GM19324 (cell line): ENCODE data around the gene DENND1C.
"Not testable (repeated sequence)": the region's sequence is repeated elsewhere in the genome, so short reads cannot be mapped to it uniquely, and the experiment has no call there.

Experiments used
- ATAC-seq: cut with Tn5 transposase; IDR thresholded peaks from one replicate; pipeline ENCODE4 v1.9.1; 2021; ENCODE audit warnings: mild to moderate bottlenecking, moderate library complexity; ENCODE audit not compliant: unreplicated experiment, low FRiP score

Gene DENND1C

DNA sequence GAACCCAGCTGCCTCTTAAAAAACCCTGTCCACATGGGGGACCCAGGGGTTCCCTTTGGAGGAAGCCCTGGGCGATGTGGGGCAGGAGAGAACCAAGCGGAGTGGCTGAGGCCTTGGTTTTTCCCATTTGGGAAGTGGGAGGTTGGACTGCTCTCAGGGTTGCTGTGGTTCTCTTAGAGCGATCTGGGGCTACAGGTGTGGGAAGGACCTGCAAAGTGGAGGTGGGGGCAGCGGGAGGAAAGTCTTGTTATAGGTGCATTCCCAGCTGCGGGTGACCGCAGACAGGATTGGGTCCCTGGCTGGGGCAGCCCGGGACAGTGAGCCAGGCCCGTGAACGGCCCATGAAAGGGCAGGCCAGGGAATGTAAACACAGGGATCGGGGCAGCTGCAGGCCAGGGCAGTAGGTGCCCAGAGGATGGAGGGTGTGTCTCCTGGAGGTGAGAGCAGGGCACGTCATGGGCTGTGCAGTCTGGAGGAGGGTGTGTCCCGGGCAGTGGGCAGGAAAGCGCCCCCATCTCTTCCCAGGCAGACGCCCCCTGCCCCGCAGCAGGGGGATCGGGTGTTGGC, 22.8 kb downstream of the DENND1C start:
- ATAC-seq: no peak

DNA sequence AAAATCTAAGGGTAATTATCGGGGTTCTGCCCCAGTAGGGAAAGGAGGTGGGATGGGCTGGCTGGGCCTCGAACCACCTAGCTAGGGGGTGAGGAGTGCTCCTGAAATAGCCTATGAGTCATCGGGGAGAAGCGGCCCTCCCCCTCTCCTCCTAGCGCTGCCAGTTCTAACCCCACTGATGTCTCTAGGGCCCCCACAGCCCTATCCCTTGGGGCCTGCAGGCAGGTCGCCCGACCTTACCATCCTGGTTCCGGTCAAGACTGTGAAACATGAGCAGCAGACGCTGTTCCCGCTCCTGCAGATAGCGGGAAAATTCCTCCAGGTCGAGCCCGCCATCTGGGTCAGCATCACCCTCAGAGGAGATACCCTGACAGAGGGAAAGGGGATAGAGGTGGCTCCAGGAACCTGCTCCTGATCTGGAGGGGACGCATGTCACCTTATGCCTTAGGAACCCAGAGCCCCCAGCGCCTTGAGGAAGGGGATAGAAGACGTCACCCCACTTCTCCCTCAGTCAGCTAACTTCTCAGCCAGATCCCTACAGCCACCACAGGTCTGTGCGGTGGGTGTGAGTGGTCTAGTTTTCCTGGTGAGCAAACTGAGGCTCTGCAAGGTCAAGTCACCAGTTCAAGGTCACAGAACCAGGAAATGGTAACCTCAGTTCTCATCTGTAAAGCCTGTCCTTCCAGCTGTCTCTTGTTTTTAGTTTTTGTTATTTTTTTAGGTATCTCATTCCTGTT, 23.5 kb downstream of the DENND1C start:
- ATAC-seq: no peak

DNA sequence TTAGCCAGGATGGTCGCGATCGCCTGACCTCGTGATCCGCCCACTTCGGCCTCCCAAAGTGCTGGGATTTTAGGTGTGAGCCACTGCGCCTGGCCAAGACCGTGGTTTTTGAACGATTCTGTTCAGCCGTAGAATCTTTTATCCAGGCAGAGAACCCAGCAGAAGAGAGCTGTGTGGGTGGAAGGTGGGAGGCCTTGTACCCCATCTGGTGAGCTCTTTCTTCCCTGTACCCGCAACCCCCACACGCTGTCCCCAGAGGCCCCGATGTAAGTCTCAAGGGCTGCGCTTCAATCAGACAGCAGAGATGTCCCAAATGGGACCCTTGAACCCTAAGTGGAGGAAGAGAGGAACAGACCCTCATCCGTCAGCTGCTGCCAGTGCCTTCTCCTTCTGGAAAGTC, 25.7 kb downstream of the DENND1C start:
- no peak for ATAC-seq

DNA sequence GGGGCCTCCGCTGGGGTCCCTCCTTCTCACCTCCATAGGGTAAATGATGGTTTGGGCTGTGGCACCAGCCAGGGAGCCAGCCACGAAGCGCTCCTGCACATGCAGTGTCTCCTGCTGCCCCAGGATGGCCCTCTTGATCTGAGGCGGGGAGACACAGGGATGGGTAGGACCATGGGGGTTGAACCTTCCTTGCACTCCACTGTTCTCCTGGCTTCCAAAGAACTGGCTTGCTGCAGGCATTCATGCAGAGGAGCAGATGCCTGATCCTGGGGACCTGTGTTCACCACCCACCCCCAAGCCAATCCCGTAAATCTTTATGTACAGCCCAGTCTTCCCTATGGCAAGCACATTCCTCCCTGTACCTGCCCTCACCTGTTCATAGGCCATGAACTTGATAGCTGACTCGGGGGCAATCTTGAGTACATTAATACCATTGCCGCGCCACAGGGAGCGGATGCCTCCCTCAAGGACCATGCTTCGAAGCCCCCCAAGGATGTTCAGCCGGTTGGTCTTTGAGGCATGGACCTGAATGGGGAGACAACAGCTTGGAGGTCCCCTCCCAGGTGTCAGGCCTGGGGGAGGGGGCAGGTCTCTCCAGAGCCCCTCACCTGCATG, 27.5 kb downstream of the DENND1C start:
- ATAC-seq: no peak

DNA sequence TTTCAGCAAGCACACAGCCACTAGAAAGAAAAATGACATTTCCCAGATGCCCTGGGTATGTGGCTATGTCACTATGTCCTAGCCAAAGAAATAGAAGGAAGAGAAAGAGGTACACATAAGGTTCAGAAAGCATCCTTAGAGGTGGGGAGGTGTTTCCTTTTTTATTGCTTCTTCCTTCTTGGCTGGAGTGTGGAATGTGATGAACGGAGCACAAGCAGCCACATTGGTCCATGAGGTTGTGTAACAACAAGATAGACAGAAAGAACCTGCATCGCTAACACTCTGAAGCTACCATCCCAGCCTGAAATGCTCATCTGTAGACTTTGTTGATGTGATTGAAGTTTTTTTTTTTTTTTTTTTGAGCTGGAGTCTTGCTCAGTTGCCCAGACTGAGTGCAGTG, 28.7 kb downstream of the DENND1C start:
- ATAC-seq: no peak

DNA sequence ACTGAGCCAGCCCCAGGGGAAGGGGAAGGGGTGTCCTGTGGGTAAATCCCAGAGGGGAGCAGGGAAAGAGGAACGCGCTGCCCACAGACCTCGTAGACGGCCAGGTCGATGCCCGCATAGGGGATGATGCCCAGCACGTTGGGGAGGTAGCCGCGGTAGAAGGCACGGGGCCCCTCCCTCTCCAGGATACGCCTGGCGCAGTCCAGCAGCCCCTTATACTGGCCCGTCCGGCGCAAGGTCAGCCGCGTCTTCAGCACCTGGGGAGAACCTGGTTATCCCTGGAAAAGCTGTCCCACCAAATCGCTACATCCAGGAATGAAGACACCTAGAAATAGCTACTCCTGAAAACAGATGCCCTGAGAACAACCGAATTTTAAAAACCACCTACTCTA, 29.4 kb downstream of the DENND1C start:
- ATAC-seq: no peak

DNA sequence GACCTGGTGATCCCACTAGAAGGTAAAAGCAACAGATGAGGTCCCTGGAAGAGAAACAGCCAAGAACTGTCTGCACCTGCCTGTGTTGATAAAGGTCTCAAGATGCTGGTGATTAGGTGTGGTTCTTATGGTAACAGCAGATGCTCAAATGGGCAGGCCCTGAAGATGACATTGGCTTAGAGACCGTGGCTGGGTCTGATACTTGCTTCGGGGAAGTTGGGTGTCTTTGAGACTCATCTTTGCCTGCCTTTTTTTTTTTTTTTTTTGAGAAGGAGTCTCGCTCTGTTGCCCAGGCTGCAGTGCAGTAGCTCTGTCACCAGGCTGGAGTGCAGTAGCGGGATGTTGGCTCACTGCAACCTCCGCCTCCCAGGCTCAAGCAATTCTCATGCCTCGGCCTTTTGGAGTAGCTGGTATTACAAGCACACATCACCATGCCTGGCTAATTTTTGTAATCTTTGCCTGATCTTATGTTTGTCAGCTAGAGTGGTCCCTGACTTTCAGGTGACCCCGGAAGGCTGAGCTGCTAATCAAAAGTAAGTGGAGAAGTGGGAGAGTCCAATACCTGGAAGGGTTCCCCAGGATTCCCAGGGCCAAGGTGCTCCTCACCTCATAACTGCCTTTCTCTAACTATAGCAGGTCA, 29.9 kb downstream of the DENND1C start:
- no peak for ATAC-seq

DNA sequence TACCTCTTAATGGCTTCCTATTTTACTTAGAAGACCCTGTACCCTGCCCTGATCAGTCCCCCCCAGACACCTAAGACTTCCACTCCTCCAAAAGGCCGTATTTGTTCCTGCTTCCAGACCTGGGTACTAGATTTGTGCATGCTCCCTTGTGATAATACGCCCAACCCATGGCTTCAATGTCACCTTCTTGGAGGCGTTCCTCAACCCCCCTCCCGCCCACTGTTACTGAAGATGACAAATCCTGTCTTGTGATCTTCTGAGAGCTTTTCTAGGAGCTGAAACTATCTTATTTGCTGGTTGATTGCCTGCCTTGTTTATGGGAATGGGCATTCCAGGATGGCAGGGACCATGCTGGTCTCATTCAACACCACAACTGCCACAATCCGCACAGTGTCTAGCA, 31.4 kb downstream of the DENND1C start:
- no peak for ATAC-seq

DNA sequence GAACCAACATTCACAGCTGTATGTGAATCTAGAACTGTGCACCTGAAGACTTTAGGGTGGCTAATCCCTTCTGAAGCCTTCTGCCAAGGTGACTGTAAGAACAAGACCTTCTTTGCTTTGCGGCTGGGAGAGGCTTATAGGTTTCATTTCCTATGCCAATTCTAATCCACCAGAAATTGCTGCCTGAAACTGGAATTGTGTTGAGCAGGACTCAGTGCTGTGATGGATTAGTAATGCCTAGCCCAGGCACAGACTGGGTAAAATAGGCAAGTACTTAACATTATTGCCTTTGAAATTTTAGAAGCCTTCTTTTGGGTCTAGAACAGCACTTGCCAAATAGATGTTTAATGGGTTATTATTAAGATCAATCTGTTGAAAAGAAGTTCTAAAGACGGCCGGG, 33.5 kb downstream of the DENND1C start:
- no peak for ATAC-seq

DNA sequence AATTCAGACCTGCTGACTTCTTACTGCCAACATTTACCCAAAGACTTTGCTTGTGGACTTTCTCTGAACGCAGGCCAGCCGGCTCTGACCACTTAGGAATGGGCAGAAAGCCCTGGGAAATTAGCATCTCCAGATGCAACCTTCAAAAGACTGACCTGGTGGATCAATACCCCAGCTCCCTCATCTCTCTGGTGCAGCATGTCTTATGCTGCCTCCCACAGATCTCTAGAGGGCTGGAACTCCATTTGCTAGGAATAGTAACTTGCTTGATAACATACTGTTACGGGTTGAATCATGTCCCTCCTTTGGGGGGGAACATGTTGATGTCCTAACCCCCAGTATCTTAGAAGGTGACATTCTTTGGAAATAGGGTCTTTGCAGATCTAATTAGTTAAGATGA, 35.1 kb downstream of the DENND1C start:
- no peak for ATAC-seq

DNA sequence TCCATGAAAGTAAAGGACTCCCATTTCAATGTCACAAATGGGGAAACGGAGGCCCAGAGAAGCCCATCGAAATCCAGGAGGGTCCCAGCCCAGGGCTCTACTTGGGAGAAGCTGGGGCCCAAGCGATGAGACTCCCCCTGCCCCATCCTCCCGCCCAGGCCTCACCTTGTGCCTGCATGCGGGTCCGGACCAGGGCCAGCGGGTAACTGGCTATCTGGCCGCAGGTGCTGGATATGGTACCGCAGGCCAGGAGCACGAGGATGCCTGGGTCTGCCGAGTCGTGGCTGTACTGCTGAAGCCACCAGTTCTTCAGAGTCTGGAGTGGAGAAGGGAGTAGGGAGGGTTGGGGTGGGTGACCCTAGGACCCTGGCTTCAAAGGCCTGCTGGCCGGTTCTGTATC, 37.6 kb downstream of the DENND1C start:
- ATAC-seq: no peak

DNA sequence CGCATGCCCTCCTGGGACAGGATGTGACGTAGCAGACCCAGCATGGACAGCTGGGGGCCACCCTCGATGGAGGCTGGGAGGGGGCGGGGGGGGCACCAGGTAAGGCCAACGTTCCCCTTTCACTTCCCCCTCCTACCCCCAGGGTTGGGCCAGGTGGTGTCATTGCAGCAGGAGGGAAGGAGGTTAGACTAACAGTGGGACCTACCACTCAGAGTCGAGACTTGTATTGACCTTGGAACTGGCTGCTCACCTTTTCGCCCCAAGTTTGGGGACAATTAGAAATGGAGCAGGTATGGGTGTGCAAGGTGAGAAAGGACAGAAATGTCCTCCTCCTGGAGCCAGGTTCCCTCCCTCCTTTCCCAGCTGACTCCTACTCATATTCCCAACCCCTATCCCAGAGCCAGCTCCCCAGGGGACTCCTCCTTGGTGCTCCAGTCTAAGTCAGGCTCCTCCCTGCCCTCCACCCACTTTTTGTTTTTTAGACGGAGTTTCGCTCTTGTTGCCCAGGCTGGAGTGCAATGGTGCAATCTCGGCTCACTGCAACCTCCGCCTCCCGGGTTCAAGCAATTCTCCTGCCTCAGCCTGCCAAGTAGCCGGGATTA, 39.4 kb downstream of the DENND1C start:
- ATAC-seq: no peak

DNA sequence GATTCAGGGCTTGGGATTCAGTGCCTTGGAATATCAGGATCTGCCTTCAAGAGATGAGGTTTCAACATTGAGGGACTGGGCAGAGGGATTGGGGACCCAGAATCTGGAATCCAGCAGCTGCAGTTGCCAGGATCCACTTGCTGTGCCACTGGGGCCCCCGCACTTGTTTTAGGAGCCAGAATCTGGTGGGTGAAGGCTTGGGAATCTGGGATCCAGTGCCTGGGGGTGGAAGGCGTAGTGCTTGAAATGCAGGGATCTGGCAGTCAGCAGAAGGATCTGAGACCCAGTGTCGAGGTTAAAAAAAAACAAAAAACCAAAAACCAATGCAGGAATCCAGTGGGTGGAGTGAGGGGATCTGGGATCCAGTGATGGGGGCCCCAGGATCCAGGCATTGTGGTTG, 40.7 kb downstream of the DENND1C start:
- ATAC-seq: no peak

DNA sequence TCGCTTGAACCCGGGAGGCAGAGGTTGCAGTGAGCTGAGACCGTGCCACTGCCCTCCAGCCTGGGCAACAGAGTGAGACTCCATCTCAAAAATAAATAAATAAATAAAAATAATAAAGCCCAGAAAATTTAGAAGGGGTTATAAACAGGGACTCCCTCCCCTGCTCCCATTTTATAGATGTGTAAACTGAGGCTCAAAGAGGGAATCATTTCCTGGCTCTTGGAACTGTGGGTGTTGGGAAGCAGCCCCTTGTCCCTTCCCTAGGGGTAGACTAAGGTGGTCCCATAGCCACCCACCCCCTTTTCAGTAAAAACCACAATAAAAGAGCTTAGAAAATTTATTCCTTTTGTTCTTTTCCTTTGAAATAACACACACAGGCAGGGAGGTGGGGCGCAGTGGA, 41.8 kb downstream of the DENND1C start:
- ATAC-seq: no peak

DNA sequence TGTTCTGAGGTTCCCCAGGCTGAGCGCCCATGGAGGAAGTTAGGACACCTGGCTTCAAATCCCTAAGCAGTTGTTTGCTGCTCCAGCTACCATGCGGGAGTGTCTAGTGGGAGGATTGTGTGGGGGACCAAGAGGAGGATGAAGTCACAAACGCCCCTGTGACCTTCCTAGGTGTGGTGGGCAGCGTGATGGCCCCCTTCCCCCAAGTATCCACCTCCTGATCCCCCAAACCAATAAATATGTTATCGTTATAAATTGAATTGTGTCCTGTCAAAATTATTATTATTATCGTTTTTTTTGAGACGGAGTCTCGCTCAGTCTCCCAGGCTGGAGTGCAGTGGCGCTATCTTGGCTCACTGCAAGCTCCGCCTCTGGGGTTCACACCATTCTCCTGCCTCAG, 47.9 kb downstream of the DENND1C start, which contains the start of gene SLC25A41:
Gene SLC25A41 (minus strand): TSS at position 101 of the 400 bp plus-strand sequence. CDS start 70 bp downstream, at position 31.
- no peak for ATAC-seq

DNA sequence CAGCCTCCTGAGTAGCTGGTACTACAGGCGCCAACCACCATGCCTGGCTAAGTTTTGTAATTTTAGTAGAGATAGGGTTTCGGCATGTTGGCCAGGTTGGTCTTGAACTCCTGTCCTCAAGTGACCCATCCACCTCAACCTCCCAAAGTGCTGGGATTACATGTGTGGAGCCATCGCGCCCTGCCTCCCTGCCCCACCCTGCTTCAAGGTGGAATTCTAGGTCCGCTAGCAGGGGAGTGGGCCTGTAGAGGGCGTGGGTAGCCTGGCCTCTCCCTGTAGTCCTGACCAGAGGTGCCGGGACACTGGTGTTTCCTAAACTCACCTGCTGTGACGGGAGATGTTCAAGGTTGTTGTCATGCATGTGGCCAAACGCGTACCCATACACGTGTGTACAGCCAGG, 48.4 kb downstream of the DENND1C start:
- no peak for ATAC-seq

DNA sequence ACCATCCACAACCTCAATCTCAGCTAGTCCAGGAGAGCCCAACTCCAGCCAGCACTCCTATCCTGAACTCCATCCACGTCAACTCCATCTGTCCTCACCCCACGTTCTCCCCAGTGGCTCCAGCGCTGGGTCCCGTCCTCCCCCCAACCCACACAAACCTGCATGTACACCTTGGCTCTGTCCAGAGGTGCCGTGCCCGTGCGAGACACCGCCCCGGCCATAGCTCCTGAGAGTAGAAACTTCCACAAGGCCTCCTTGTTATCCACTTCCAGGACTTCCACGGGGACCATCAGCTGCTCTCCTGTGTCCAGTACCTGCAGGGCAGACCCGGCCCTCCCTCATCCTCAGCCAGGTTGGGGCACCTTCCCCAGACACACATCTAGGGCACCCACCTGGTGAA, 49.7 kb downstream of the DENND1C start:
- no peak for ATAC-seq

DNA sequence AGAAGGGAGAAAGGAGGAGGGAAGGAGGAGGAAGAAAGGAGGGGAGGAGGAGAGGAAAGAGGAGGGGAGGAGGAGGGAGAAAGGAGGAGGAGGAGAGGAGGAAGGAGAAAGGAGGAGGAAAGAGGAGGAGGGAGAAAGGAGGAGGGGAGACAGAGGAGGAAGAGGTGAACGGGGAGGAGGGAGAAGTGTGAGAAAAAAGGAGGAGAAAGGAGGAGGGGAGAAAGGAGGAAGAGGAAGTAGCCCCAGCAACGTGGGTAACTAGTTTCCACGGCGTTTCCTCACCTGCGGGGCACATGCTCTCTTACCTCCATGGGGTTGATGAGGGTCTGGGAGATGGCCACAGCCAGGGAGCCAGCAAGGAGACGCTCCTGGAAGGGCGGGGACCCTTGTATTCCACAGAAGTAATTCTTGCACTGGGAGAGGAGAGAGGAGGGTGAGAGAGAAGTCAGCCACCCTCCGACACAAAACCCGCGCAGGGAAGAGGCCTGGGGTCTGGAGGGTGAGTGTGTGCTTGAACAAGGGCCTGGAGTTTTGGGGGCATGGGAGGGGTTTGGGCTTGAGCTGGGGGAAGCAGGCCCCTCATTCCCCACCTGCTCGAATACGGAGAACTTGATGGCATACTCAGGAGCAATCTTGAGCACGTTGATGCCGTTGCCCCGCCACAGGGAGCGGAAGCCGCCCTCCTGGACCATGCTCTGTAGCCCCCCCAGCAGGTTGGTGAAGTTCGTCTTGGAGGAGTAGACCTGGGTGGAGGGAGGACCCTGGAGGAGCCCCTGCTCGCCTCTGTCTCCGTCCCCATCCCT, 52.0 kb downstream of the DENND1C start:
- ATAC-seq: no peak

DNA sequence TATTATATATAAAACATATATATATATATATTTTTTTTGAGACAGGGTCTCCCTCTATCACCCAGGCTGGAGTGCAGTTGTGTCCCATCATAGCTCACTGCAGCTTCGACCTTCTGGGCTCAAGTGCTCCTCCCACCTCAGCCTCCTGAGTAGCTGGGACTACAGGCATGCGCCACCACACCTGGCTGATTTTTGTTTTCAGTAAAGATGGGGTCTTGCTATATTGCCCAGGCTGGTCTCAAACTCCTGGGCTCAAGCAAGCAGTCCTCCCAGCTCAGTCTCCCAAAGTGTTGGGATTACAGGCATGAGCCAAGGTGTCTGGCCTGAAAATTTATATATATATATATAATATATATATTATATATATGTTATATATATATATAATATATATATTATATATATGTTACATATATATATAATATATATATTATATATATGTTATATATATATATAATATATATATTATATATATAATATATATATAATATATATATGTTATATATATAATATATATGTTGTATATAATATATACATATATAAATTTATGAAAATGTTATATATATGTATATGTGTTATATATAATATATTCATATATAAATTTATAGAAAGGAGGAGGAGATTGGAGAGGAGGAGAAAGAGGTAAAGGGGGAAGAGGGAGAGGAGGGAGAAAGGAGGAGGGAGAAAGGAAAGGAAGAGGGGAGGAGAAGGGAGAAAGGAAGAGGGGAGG, 52.7 kb downstream of the DENND1C start:
- not testable (repeated sequence) for ATAC-seq

DNA sequence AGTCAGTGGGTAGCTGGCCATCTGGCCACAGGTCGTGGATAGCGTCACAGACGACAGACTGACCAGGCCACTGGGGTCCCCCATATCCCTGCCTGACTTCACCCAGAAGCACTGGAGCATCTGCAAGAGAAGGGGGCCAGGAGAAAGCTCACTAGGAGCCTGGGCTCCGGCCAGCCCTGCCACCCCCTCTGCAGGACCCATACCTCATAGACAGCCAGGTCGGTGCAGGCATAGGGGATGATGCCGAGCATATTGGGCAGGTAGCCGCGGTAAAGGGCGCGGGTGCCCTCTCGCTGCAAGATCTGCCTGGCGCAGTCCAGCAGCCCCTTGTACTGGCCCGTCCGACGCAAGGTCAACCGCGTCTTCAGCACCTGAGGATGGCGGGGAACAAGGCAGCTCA, 54.5 kb downstream of the DENND1C start:
- ATAC-seq: no peak
